Posterior vena cava (tissue), 2 donors: ENCODE measurements around the gene TAF8. TPM values are rescaled to one million over a fixed set of nuclear protein-coding genes. Genes with fewer than 3 reads are reported as not detected.

ENCODE experiments used
- DNase-seq: peaks from one replicate; pipeline ENCODE4 v3.0.0-alpha.2; 2020; ENCODE audit warnings: low spot score
- intact Hi-C, 2 donors: fragments of 100-400 bp; cut with DNase I; formaldehyde crosslinking; loops; one replicate each; pipeline versions ENCODE4 v1.14.1 to v1.14.2; 2022 to 2023
- total RNA-seq, 2 donors: library from RNA; stranded (reverse); fragmentation: NEBNext Ultra II Directional; extraction: Animal tissue kit (Norgen Biotek cat#: 25700); gene quantifications; one replicate each; pipeline ENCODE4 v1.2.1, GENCODE V29; 2021
- donor health status: DM: yes; HTN: yes; CAD: no.
- donor health status: DM: yes; HTN: yes; CAD: no.

Gene TAF8
- total RNA-seq, 2 donors from 2014 or later: 16.6 to 18.6 TPM

GRCh38 chr6:42088101-42088591 lies 37.8 kb downstream of the TAF8 start:
- no peak for DNase-seq
- intact Hi-C loops: no loop called here

DNA sequence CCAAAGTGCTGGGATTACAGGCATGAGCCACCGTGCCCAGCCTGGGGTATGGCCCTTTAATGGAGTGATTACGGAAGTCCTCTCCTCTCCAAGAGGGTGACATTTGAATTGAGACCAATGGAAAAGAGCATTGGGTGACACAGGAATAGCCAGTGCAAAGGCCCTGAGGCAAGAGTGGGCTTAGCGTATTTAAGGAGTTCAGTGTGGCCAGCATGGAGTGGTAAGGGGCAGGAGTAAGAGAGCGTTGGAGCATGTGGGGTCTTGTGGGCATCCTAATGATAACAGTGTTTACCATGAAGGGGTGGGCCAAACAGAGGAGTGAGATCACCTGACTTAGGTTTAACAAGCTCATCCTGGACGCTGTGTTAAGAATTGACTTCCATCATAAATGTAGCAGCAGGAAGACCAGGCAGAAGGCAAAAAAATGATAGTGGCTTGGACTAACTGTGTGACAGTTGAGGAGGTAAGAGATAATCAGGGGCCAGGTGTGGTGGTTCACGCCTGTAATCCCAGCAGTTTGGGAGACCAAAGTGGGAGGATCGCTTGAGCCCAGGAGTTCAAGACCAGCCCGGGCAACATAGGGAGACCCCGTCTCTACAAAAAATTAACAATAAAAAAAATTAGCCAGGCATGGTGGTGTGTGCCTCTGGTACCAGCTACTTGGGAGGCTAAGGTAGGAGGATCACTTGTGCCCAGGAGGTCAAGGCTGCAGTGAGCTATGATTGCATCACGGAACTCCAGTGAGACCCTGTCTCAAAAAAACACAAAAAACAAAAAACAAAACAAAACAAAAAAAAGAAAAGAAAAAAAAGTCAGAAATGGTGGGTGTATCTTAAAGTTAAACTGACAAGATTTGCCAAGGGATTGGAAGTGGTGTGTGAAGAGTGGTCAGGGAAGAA lies 40.7 kb downstream of the TAF8 start:
- no peak for DNase-seq
- intact Hi-C loops: loop anchor here in 1 of 2 donors (5.0 kb wide), 1 partner anchor 1046 kb away; no protein-coding TSS in a partner anchor

DNA sequence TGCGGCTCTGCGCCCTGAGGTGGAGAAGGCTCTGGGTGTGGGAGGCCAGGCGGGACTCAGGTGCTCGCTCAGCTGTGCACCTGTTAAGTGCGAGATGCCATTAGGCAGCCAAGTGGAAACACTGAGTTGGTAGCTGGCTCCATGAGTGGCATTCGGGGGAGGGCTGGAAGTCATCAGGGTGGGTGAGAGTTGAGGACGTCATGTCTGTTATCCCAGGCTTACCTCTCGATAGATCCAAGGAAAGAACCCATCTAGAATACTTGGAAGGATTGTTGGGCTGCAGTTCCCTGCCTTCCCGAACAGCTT lies 41.3 kb downstream of the TAF8 start:
- no peak for DNase-seq
- intact Hi-C loops: loop anchor here in 1 of 2 donors (5.0 kb wide), 1 partner anchor 1046 kb away; no protein-coding TSS in a partner anchor

DNA sequence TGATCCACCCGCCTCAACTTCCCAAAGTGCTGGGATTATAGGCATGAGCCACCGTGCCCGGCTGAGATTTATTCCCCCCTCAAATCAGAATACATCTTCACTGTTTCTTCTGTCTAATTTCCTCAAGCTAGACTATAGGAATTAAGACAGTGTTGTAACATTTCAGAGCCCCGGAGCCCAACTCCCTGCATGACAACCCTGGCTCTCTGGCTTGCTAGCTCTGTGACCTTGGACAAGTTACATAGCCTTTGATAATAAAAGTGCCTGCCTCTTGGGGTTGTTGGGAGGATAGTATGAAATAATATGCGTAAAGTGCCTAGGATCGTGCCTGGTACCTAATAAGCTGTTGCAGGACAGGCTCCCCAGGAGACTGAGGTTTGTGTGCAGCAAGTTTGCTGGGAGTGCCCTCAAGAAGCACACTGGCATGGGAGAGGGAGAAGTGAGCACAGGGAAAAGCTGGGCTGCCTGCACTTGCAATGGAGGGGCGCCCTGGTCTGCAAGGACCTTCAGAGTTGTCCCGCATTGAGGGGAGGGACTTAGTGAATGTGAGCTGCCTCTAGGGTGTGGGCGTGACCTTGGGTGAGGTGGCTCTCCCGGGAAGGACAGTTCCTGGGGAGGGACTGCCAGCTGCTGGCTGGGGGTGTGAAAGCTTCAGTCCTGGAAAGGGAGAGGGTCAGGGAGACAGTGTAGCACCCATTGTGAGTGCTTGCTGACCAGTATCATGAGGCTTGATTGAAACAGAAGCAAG lies 43.4 kb downstream of the TAF8 start:
- no peak for DNase-seq
- intact Hi-C loops: loop anchor here in 1 of 2 donors (5.0 kb wide), 1 partner anchor 1044 kb away; no protein-coding TSS in a partner anchor

- no peak for DNase-seq
- intact Hi-C loops: no loop called here
Observed at GRCh38 chr6:42095094-42095493, 44.8 kb downstream of the TAF8 start.

DNA sequence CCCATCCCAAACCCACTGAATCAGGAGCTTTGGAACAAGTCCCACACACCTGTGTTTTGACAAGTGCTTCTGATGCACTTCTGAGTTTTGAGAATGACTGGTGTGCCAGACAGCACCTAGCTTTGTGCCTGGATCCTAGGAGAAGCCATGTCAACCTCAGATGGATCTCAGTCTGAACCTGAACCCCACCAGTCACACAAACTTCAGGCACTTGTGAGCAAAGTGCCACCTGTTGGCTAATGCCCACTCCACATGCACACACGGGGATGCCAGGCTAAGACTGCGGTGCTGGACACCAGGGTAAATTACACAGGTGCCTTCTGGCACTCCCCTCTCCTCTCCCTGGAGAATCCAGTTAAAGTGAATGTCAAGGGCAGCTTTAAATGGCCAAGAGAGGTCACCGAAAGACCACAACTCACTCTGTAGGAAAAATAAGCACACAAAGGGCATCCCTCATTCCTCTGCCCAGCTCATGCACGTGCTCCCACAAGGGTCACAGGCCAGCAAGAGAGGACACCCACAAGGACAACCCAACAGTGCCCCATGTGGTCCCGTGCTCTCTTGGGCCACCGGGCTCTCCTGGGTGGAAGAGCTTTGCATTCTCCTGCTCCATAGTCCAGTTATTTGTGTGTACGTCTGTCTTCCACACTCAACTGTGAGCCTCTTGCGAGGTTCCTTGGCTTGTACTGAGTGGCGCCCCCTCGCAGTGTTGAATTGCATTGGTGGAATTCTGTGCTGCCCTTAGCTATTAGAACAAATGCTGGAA lies 45.6 kb downstream of the TAF8 start:
- no peak for DNase-seq
- intact Hi-C loops: no loop called here

GRCh38 chr6:42099340-42100028 lies 49.2 kb downstream of the TAF8 start:
- intact Hi-C loops: no loop called here
- DNase-seq: no peak

DNA sequence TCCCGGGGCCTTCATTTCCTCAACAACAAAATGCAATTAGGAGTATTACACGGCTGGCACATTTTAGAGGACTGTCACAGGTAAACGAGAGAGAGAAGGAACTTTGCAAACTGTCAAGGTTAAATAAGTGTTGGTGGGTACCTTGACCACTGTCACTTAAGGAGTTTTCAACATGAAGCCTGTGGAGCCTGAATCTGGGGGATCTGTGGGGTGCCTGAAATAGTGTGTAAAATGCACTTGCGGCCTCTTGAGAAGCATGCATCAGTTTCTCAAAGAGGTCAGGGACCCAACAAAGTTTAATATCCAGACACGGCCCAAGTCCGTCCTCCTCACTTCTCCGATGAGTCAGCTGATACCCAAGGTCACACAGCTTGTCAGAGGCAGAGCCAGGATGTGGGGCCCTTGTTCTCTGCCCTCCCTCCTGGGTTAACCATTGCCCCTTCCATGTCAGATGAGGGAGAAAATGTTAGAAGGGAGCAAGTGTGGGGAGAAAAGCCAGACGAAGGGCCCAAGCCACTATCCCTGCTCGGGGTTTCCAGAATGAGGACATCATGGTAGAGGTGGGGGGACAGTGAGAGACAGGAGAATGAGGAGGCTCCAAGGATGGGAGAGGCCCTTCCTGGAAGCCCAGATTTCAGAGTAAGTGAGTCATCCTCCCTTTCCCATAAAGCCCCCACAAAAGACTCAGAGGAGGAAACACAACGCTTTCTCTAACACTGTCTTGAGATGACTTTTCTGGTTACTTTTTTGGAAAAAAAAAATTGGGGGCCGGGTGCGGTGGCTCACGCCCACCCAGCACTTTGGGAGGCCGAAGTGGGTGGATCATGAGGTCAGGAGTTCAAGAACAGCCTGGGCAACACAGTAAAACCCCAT lies 49.9 kb downstream of the TAF8 start:
- DNase-seq: no peak
- intact Hi-C loops: no loop called here

- DNase-seq: no peak
- intact Hi-C loops: no loop called here
Observed at GRCh38 chr6:42101186-42101657, 50.9 kb downstream of the TAF8 start.

DNA sequence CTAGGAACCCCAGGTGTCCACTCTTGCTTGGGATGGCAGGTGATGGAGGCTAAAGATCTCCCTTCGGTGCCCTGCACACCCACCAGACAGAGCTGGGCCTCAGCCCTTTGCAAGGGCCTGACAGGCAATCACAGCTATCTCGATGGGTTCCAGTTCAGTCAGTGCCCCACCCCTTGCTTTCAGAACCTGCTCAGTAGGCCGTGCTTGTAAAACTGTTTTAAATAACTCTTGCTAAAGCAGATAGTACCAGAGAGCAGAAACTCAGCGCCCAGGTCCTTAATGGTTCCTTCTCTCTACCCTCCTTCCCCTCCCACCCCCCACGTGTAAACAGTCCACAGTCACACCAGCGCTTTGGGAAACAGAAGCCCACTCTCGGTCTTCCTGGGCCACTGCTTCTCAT lies 52.9 kb downstream of the TAF8 start:
- no peak for DNase-seq
- intact Hi-C loops: no loop called here

DNA sequence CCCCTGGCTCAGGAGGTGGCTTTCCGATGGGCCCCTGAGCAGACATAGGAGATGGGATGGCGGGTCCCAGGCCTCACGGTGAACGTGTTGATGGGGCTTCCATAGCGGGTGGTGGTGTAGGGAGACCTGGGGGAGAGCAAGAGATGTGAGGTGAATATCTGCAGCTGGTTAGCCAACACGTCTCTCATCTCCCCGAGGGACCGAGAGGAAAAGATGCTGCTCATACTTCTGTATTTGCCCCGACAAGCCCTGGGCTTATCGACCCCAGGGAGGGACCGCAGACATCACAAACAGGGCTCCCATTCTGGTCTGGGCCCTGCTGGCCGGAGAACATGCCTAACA lies 53.4 kb downstream of the TAF8 start:
- intact Hi-C loops: no loop called here
- no peak for DNase-seq

- intact Hi-C loops: no loop called here
- DNase-seq: peak; percentile 91
Observed at GRCh38 chr6:42104095-42104803, 53.9 kb downstream of the TAF8 start.

DNA sequence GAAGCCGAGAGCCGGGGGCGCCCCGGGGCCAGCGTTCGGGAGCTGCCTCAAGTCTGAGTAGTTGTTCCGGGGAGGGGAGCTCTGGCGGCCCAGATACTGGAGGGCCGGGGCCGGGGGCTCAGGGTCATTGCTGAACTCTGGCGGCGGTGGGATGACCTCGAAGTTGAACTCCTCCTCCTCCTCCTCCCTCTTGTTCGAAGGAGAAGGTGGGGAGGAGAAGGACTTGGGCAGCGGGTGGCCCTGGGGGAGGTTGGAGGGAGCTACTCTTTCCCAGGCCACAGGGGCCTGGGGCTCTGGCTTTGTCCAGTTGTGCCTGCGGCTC lies 54.4 kb downstream of the TAF8 start:
- DNase-seq: no peak
- intact Hi-C loops: no loop called here

DNA sequence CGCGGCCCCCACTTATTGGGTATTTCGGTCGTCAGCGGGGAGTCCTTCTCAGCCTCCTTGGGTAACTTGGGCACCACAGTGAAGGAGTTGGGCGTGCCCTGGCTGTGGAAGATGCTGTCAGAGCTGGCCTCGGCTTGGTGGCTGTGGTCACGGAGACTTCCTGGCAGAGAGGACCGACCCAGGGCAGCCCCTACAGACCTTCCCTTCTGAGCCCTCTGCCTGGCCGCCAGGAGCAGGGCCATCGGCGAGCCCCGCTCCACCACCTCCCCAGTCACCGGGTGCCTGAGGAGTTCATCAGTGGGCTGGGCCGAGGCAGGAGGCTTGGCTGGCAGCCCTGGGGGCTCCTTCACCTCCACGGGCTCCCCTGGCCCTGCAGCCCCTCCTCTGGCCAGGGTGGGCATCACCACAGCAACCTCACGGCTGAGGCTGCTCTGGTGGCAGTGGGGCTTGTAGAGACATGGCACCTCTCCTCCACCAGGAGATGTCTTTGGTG lies 54.9 kb downstream of the TAF8 start:
- intact Hi-C loops: no loop called here

DNA sequence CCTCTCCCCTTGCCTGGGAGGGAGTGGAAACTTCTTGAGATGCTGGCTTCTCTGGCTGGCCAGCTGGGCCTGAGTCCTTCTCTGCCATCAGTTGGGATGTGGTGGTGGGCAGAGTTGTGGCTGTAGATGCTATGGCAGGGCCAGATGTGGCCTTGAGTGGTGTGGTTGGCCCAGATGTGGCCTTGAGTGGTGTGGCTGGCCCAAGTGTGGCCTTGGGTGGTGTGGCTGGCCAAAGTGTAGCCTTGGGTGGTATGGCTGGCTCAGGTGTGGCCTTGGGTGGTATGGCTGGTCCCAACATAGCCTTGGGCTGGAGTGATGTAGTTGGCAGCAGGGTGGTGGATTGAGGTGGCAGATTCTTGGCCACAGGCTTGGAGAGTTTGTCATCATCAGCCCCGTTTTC lies 55.4 kb downstream of the TAF8 start:
- intact Hi-C loops: no loop called here

More for the DNA sequence above, 54.9 kb downstream of the TAF8 start:
- no peak for DNase-seq

GRCh38 chr6:42106112-42107023 lies 56.0 kb downstream of the TAF8 start:
- intact Hi-C loops: no loop called here
- DNase-seq: no peak

More for the DNA sequence above, 55.4 kb downstream of the TAF8 start:
- no peak for DNase-seq
